Measurements from ENCODE around the gene CYP3A4. TPM values are rescaled to one million over a fixed set of nuclear protein-coding genes. Genes with fewer than 3 reads are reported as not detected.

The CYP3A4 gene
- total RNA-seq, 2 donors from 2014 or later: 4.9 to 12.9 TPM

Other genes starting within 250 kb of the CYP3A4 start
- 1 to 10 TPM; 3.7 to 4.0 TPM for gene FAM200A, start 232.1 kb downstream of the CYP3A4 start, total RNA-seq
- 10 to 100 TPM; 69.9 to 71.7 TPM for gene ZNF655, start 225.5 kb downstream of the CYP3A4 start, total RNA-seq
- under 1 TPM in 1 of 2 donors, not detected in 1; 0.45 TPM for gene TMEM225B, start 185.9 kb downstream of the CYP3A4 start, total RNA-seq
- 10 to 100 TPM; 10.8 to 16.0 TPM for gene ZSCAN25, start 167.2 kb downstream of the CYP3A4 start, total RNA-seq
- 100 to 1,000 TPM; 112 to 144 TPM for gene CYP3A5, start 104.2 kb downstream of the CYP3A4 start, total RNA-seq
- under 1 TPM; 0.34 to 0.39 TPM for gene CYP3A7, start 49.0 kb downstream of the CYP3A4 start, total RNA-seq
- not detected for gene CYP3A43, start 43.8 kb upstream of the CYP3A4 start, total RNA-seq
- gene OR2AE1, start 92.8 kb upstream of the CYP3A4 start, total RNA-seq: not detected
- gene TRIM4, start 135.3 kb upstream of the CYP3A4 start, total RNA-seq: 10 to 100 TPM; 21.5 to 23.8 TPM
- gene GJC3, start 145.4 kb upstream of the CYP3A4 start, total RNA-seq: not detected
- 1 to 10 TPM; 3.4 to 4.8 TPM for gene AZGP1, start 191.8 kb upstream of the CYP3A4 start, total RNA-seq
- 100 to 1,000 TPM; 127 to 133 TPM for gene ZKSCAN1, start 231.4 kb upstream of the CYP3A4 start, total RNA-seq